NOMO-1 treated with dmso at 0.1 percent for 144 hours (cell line): ENCODE results near the gene TFAP2C.

ENCODE experiments used
- DNase-seq: peaks from one replicate; lab custom pipeline; 2025; ENCODE audit not compliant: unreplicated experiment; lab: John Stamatoyannopoulos, UW

TFAP2C gene

GRCh38 chr20:56628873-56629463 is at the start of gene TFAP2C:
TSS of gene TFAP2C (plus strand) at chr20:56629306. CDS start at chr20:56629545, 239 bp downstream.
- DNase-seq, result peak; percentile 53

- no peak for DNase-seq
Measured at GRCh38 chr20:56580226-56580625, 48.9 kb upstream of the TFAP2C start.

- no peak for DNase-seq
Measured at GRCh38 chr20:56581701-56582100, 47.4 kb upstream of the TFAP2C start.

- no peak for DNase-seq
Measured at GRCh38 chr20:56582542-56582941, 46.6 kb upstream of the TFAP2C start.

GRCh38 chr20:56584916-56585315 is 44.2 kb upstream of the TFAP2C start:
- no peak for DNase-seq

- DNase-seq, result no peak
Measured at GRCh38 chr20:56587307-56588041, 41.6 kb upstream of the TFAP2C start.

- no peak for DNase-seq
Measured at GRCh38 chr20:56588996-56589395, 40.1 kb upstream of the TFAP2C start.

GRCh38 chr20:56589633-56590032 is 39.5 kb upstream of the TFAP2C start:
- DNase-seq, result no peak

GRCh38 chr20:56590888-56591287 is 38.2 kb upstream of the TFAP2C start:
- no peak for DNase-seq

- no peak for DNase-seq
Measured at GRCh38 chr20:56592211-56592610, 36.9 kb upstream of the TFAP2C start.

GRCh38 chr20:56592817-56593216 is 36.3 kb upstream of the TFAP2C start:
- DNase-seq, result no peak

GRCh38 chr20:56595746-56596475 is 33.2 kb upstream of the TFAP2C start:
- DNase-seq, result no peak

GRCh38 chr20:56601166-56601565 is 27.9 kb upstream of the TFAP2C start:
- no peak for DNase-seq

- no peak for DNase-seq
Measured at GRCh38 chr20:56604673-56605072, 24.4 kb upstream of the TFAP2C start.

- DNase-seq, result no peak
Measured at GRCh38 chr20:56605261-56605996, 23.7 kb upstream of the TFAP2C start.

GRCh38 chr20:56606174-56606945 is 22.7 kb upstream of the TFAP2C start:
- DNase-seq, result no peak

- DNase-seq, result no peak
Measured at GRCh38 chr20:56607061-56607704, 21.9 kb upstream of the TFAP2C start.

- DNase-seq, result no peak
Measured at GRCh38 chr20:56608376-56608775, 20.7 kb upstream of the TFAP2C start.

GRCh38 chr20:56609321-56609720 is 19.8 kb upstream of the TFAP2C start:
- no peak for DNase-seq

- no peak for DNase-seq
Measured at GRCh38 chr20:56610098-56610497, 19.0 kb upstream of the TFAP2C start.
